Measurements from ENCODE around the gene STON2.

STON2 gene

GRCh38 chr14:81331229-81332021, 68.7 kb downstream of the STON2 start:
- no peak for DNase-seq (ENCODE audit: low read depth)

- no peak for DNase-seq (ENCODE audit: low read depth)
Measured at GRCh38 chr14:81330619-81331122, 69.5 kb downstream of the STON2 start.

GRCh38 chr14:81329640-81330381, 70.3 kb downstream of the STON2 start:
- no peak for DNase-seq (ENCODE audit: low read depth)

GRCh38 chr14:81326451-81326850, 73.7 kb downstream of the STON2 start:
- DNase-seq (ENCODE audit: low read depth), result no peak

- no peak for DNase-seq (ENCODE audit: low read depth)
Measured at GRCh38 chr14:81324011-81324410, 76.1 kb downstream of the STON2 start.

- no peak for DNase-seq (ENCODE audit: low read depth)
Measured at GRCh38 chr14:81323093-81323492, 77.0 kb downstream of the STON2 start.

GRCh38 chr14:81319946-81320345, 80.2 kb downstream of the STON2 start:
- no peak for DNase-seq (ENCODE audit: low read depth)

GRCh38 chr14:81319314-81319713, 80.8 kb downstream of the STON2 start:
- no peak for DNase-seq (ENCODE audit: low read depth)

GRCh38 chr14:81315341-81315740, 84.8 kb downstream of the STON2 start:
- DNase-seq (ENCODE audit: low read depth), result no peak

GRCh38 chr14:81314443-81315175, 85.5 kb downstream of the STON2 start:
- no peak for DNase-seq (ENCODE audit: low read depth)

GRCh38 chr14:81313775-81314429, 86.2 kb downstream of the STON2 start:
- no peak for DNase-seq (ENCODE audit: low read depth)

- DNase-seq (ENCODE audit: low read depth), result no peak
Measured at GRCh38 chr14:81313200-81313599, 86.9 kb downstream of the STON2 start.

- DNase-seq (ENCODE audit: low read depth), result no peak
Measured at GRCh38 chr14:81312289-81312876, 87.7 kb downstream of the STON2 start.

- no peak for DNase-seq (ENCODE audit: low read depth)
Measured at GRCh38 chr14:81311778-81312177, 88.3 kb downstream of the STON2 start.

- DNase-seq (ENCODE audit: low read depth), result no peak
Measured at GRCh38 chr14:81311141-81311540, 89.0 kb downstream of the STON2 start.

GRCh38 chr14:81310606-81311005, 89.5 kb downstream of the STON2 start:
- DNase-seq (ENCODE audit: low read depth), result no peak

- DNase-seq (ENCODE audit: low read depth), result no peak
Measured at GRCh38 chr14:81309511-81309910, 90.6 kb downstream of the STON2 start.

- DNase-seq (ENCODE audit: low read depth), result no peak
Measured at GRCh38 chr14:81305743-81306142, 94.4 kb downstream of the STON2 start.

- no peak for DNase-seq (ENCODE audit: low read depth)
Measured at GRCh38 chr14:81305065-81305464, 95.1 kb downstream of the STON2 start.

GRCh38 chr14:81303258-81303935, 96.7 kb downstream of the STON2 start:
- no peak for DNase-seq (ENCODE audit: low read depth)

- no peak for DNase-seq (ENCODE audit: low read depth)
Measured at GRCh38 chr14:81302638-81303037, 97.5 kb downstream of the STON2 start.

Data from activated T-cell treated with anti-CD3 and anti-CD28 coated beads for 1 hour (primary cell).